ENCODE results near the gene ENTPD2.

ENTPD2 gene

GRCh38 chr9:137023157-137023556 is 30.7 kb downstream of the ENTPD2 start:
- no peak for TF ChIP-seq ZBTB7A (IDR thresholded peaks at IDR 0.05; ENCODE audit: low read depth)
- no peak for TF ChIP-seq FOXM1 (IDR thresholded peaks at IDR 0.05; ENCODE audit: borderline replicate concordance, low read depth)
- no peak for TF ChIP-seq REST (IDR thresholded peaks at IDR 0.05; ENCODE audit: low read depth)
- no peak for TF ChIP-seq NFIC (IDR thresholded peaks at IDR 0.05)
- TF ChIP-seq USF1 (IDR thresholded peaks at IDR 0.05), result no peak
- TF ChIP-seq RAD21 (IDR thresholded peaks at IDR 0.05; ENCODE audit: low read depth), result no peak
- no peak for TF ChIP-seq CEBPB (IDR thresholded peaks at IDR 0.05)
- TF ChIP-seq YY1 (IDR thresholded peaks at IDR 0.05; ENCODE audit: low read depth), result no peak
- no peak for TF ChIP-seq TCF12 (IDR thresholded peaks at IDR 0.05; ENCODE audit: low read depth)
- TF ChIP-seq EGR1 (IDR thresholded peaks at IDR 0.05), result no peak
- no peak for TF ChIP-seq TEAD4 (IDR thresholded peaks at IDR 0.05)
- TF ChIP-seq EP300 (IDR thresholded peaks at IDR 0.05; ENCODE audit: borderline replicate concordance), result no peak
- no peak for TF ChIP-seq MAX (IDR thresholded peaks at IDR 0.05)
- TF ChIP-seq CREB1 (IDR thresholded peaks at IDR 0.05; ENCODE audit: low read depth), result no peak
- TF ChIP-seq TAF1 (IDR thresholded peaks at IDR 0.05; ENCODE audit: low read depth), result no peak

GRCh38 chr9:137022662-137023008 is 31.2 kb downstream of the ENTPD2 start:
- TF ChIP-seq FOXM1 (IDR thresholded peaks at IDR 0.05; ENCODE audit: borderline replicate concordance, low read depth), result no peak
- TF ChIP-seq EP300 (IDR thresholded peaks at IDR 0.05; ENCODE audit: borderline replicate concordance), result no peak
- no peak for TF ChIP-seq ZBTB7A (IDR thresholded peaks at IDR 0.05; ENCODE audit: low read depth)
- no peak for TF ChIP-seq MAX (IDR thresholded peaks at IDR 0.05)
- no peak for TF ChIP-seq REST (IDR thresholded peaks at IDR 0.05; ENCODE audit: low read depth)
- no peak for TF ChIP-seq USF1 (IDR thresholded peaks at IDR 0.05)
- TF ChIP-seq NFIC (IDR thresholded peaks at IDR 0.05), result no peak
- TF ChIP-seq TAF1 (IDR thresholded peaks at IDR 0.05; ENCODE audit: low read depth), result no peak
- no peak for TF ChIP-seq TCF12 (IDR thresholded peaks at IDR 0.05; ENCODE audit: low read depth)
- no peak for TF ChIP-seq CEBPB (IDR thresholded peaks at IDR 0.05)
- TF ChIP-seq RAD21 (IDR thresholded peaks at IDR 0.05; ENCODE audit: low read depth), result no peak
- no peak for TF ChIP-seq EGR1 (IDR thresholded peaks at IDR 0.05)
- TF ChIP-seq CREB1 (IDR thresholded peaks at IDR 0.05; ENCODE audit: low read depth), result no peak
- no peak for TF ChIP-seq YY1 (IDR thresholded peaks at IDR 0.05; ENCODE audit: low read depth)
- TF ChIP-seq TEAD4 (IDR thresholded peaks at IDR 0.05), result no peak

- TF ChIP-seq CREB1 (IDR thresholded peaks at IDR 0.05; ENCODE audit: low read depth), result no peak
- peak; percentile 48 for TF ChIP-seq MAX (IDR thresholded peaks at IDR 0.05)
- peak; percentile 41; the same call in 1 of the 2 replicates for TF ChIP-seq TCF12 (IDR thresholded peaks at IDR 0.05; ENCODE audit: low read depth)
- TF ChIP-seq YY1 (IDR thresholded peaks at IDR 0.05; ENCODE audit: low read depth), result no peak
- 0 out of 2 replicates have a peak, but pooled peaks have one; percentile 36 for TF ChIP-seq EGR1 (IDR thresholded peaks at IDR 0.05)
- no peak; the same call in 1 of the 2 replicates for TF ChIP-seq RAD21 (IDR thresholded peaks at IDR 0.05; ENCODE audit: low read depth)
- TF ChIP-seq EP300 (IDR thresholded peaks at IDR 0.05; ENCODE audit: borderline replicate concordance), result no peak
- TF ChIP-seq ZBTB7A (IDR thresholded peaks at IDR 0.05; ENCODE audit: low read depth), result no peak
- peak; percentile 66; the same call in 1 of the 2 replicates for TF ChIP-seq NFIC (IDR thresholded peaks at IDR 0.05)
- no peak for TF ChIP-seq TEAD4 (IDR thresholded peaks at IDR 0.05)
- no peak for TF ChIP-seq FOXM1 (IDR thresholded peaks at IDR 0.05; ENCODE audit: borderline replicate concordance, low read depth)
- TF ChIP-seq USF1 (IDR thresholded peaks at IDR 0.05), result 0 out of 2 replicates have a peak, but pooled peaks have one; percentile 1
- TF ChIP-seq TAF1 (IDR thresholded peaks at IDR 0.05; ENCODE audit: low read depth), result 0 out of 2 replicates have a peak, but pooled peaks have one; percentile 37
- no peak for TF ChIP-seq CEBPB (IDR thresholded peaks at IDR 0.05)
- peak; percentile 42; the same call in 1 of the 2 replicates for TF ChIP-seq REST (IDR thresholded peaks at IDR 0.05; ENCODE audit: low read depth)
Observed at GRCh38 chr9:137021979-137022661, 31.7 kb downstream of the ENTPD2 start.
